GM19025 (cell line): ENCODE data around the gene DOCK4.

Experiments
- ATAC-seq: cut with Tn5 transposase; IDR thresholded peaks from one replicate; pipeline ENCODE4 v1.9.1; 2021; ENCODE audit warnings: mild to moderate bottlenecking, low read depth, moderate library complexity; ENCODE audit not compliant: unreplicated experiment

DOCK4 gene

DNA sequence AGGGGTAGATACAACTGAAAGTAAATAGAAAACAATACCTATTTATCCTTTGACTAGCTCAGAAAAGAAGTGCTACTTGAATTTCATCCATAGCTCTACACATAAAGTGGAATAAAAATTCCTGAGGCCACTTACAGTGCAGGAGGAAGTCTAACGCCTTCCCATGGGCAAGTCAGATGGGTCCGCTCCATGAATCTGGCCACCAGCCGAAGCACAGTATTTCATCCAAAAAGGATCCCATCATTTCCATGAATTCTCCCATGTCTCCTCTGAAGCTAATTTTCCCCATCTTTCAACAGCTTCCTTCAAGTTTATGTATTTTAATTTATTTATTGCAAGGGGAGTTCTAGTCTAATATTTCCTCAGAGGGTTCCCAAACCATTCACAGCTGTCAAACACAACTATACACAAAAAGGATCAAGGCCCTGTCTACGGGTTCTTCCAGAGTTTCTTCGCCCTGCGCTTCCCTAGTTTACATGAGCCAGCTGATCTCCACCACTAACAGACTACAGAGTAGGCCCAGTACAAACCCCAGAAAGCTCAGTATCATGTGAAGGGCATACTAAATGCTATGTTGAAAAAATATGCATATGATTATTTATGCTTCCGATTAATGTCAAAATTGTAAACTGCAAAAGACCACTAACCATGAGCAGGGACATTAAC lies 184.7 kb downstream of the DOCK4 start:
- no peak for ATAC-seq

DNA sequence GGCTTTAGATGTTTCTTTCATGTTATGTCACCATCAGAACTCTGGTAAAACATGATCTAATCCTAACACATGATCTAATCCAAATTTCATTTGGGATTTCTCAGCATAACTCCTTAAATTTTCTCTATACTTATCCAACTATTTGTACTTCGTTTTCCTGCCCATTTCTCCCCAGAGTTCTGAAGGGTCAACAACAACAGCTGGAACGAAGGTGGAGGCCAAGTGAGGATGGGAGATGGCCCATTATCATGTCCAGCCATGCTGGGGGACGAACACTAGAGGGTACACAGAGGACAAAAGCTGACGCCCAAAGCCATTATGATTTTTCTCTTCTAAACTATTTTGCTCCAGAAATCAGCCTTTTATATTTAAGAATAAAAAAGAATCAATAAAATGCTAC lies 185.4 kb downstream of the DOCK4 start:
- no peak for ATAC-seq

DNA sequence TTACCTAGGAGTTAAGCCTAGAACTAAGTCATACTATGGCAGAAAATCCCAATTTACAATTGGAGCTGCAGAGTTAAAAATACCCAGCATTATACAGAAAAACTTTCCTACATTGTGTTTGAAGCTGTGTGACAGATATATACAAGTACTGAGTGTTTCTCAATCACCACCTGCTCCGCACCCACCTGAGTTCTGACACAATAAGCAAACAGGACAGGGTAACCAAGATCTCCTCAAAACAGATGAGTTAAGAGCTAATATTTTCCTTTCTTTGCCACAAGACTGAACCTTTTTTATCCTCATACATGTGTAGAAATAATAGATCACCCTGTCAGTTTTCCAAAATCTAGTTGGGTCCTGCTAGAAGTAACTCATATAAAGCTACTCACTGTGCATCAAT lies 186.3 kb downstream of the DOCK4 start:
- ATAC-seq: no peak

DNA sequence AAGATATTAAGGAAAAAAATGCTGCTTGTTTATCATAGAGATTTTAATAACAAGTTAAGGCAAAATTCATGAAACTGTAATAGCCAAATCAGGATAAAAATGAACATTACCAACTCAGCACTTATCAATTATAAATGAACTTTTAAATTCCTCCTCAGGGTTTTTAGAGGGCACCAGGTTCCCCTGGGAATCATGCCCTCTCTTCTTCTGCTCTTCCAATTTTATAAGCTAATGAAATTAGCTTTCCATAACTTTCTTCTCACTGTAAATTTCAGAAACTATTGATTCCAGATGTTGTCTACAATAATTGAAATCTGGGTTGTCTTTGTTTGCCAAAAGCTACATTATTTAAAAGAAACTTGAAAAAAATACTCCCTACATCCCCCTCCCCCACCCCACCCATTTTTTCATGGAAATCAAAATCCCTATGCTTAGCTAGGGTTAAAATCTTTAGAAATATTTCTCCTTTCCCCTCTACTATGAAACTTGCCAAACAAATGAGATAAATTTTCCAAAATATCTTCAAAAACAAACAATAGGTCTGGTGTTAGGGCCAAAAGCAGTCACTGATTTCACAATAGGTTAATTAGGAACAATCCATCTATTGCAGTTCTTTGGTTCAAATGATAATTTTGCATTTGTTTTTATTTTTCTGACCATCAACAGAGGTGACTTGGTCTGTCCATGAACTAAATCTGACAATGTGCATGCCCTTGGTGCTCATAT lies 187.7 kb downstream of the DOCK4 start:
- ATAC-seq: no peak

DNA sequence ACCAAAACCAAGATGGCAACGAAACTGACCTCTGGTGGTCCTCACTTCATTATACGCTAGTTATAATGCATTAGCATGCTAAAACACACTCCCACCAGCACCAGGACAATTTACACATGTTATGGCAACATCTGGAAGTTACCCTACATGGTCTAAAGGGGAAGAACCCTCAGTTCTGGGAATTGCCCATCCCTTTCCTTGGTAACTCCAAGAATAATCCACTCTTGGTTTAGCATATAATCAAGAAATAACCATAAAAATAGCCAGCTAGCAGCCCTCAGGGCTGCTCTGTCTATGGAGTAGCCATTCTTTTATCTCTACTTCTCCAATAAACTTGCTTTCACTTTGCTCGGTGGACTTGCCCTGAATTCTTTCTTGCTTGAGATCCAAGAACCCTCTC lies 191.1 kb downstream of the DOCK4 start:
- ATAC-seq: no peak

DNA sequence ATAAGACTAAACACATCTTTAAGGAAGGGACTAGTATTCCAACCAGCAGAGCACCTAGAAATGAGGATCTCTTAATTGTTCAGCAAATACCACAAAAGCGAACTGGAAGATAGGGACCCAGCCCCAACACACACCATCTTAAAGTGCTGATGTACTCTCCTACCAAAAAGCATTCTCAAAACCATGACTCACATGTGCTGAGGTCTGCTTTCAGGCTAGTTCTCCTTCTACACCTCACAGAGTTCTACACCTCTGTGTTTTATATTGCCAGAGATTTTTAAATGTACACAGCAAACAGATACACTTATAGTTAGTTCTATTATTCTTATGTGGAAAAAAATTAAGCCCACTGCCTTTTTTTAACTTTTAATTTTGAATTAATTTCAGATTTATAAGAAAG lies 191.9 kb downstream of the DOCK4 start:
- ATAC-seq: no peak

- ATAC-seq: no peak
These were observed 192.9 kb downstream of the DOCK4 start for GRCh38 chr7:112013274-112013673.

DNA sequence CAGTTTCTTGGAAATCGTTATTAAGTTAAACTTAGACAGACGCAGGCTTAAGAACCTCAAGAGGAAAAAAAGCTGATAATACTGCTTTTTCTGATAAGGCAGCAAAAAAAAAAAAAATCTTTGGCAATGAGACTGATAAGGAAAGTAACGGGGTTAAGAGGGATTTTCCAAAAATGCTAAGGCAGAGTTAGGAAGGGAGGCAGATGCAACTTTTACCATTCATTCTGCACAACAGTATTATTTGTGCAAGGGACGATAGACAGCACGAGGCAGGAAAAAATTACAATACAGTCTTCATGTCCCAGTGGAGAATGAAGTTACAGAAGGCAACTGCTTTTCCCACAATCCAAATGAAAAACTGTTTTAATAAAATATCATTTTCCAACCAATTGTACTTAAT lies 194.0 kb downstream of the DOCK4 start:
- no peak for ATAC-seq

DNA sequence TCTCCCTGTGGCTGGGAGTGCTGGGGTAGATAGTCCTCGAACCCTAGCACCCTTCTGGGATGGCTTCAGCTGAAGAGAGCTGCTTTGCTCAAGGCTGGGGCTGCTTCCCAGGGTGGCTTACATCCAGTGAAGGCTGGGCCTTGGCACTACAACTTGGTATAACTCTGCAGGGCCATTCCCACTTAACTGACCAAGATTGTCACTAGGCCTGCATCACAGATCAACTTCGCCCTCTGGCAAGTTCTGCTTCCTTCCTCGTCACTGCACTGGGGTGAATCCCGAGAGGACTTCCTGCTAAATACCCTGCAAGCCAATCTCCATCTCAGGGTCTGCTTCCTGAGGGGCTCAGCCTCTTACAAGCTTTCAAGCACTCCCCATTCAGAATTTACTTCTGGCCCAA lies 195.2 kb downstream of the DOCK4 start:
- no peak for ATAC-seq

- no peak for ATAC-seq
These were observed 196.1 kb downstream of the DOCK4 start for GRCh38 chr7:112010109-112010508.

DNA sequence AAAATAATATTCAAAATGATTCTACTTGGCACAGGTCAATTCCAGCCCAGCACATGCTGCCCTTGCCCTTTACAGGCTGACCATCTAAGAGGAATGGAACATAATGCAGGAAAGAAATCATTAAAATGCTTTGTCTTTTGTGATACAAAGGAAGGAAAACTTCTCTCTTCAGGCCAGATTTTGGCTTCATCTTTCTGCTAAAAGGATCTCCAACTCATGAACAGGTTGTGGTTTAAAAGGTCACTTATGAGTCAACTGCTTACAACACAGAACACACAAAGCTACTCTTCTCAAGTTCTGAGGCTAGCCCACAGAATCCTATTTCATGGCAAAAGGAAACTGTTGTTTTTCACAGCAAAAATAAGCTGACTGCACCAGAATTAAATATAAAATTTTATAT lies 197.1 kb downstream of the DOCK4 start:
- no peak for ATAC-seq

- no peak for ATAC-seq
These were observed 199.0 kb downstream of the DOCK4 start for GRCh38 chr7:112007185-112007584.

DNA sequence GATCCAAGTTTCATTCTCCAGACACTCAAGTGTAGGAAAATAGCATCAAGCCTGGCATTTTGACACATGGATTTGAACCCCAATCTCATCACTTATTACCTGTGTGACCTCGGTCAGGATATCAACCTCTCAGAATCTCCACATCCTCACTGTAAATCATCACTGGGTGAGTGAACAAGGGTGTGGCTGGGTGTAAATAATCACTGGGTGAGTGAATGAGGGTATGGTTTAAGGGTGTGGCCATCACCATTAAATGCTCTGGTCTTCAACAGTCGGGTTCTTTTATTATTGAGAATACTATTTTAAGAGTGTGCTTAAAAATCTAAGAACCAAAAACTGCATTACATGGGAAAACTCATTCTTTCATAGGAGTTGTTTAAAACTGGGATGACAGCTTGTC lies 200.1 kb downstream of the DOCK4 start:
- no peak for ATAC-seq

DNA sequence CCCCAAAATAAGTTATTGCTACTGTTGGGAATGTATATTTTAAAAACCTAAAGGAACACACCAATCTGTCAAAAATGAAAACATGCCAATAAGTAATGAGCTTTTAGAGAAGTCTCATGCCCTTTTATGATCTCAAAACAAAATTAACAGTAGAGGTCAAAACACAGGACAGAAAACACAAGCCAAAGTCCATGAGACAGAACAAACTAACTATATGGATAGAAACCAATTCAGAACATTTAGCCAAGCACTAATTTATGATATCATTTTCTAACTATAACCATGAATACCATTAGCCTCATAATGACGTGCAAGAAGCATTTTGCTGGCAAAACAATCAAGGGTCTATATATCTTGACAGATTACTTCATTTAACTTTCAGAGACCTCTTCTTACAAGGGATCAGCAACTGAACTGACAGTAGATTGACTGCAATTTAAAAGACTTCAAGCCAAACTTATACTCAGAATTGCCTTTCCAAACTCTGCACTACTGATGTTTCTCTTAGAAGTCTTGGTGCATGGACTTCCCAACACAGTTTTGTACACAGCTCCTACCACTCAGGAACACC lies 200.9 kb downstream of the DOCK4 start:
- no peak for ATAC-seq

- no peak for ATAC-seq
These were observed 204.9 kb downstream of the DOCK4 start for GRCh38 chr7:112001091-112001826.

DNA sequence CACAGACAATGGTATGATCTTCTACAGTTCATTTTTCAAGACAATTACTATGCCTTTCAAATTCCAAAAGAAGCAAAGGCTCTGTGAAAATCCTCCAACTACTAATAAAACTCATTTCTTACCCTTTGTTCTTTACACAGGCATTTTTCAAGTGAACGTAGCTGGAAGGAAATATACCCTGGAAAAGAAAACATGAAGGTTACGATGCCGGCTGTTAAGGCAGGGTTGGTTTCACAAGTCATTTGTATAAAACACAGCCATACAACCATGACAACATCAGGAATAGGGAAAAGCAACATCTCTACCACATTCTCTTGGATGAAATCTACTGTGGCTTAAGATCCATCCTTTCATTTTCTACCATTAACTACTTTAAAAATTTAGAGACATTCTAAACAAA lies 207.9 kb downstream of the DOCK4 start:
- no peak for ATAC-seq

DNA sequence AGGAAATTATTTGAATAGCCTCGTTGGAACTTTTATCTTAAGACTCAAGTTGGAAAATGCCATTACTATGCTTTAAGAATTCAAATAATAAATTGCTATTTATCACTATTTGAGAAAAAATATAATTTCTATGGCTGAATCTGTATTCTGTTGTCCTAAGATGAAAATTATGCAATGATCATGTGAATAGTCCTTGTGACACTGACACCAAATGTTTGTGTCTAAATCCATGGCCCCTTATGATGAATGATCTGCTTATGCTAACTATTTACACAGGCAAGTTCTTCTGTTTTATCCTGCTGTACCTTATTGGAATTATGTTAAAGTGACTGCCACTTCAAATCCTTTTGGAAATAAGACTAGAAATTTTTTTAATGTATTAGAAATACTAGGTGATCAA lies 208.7 kb downstream of the DOCK4 start:
- ATAC-seq: no peak

DNA sequence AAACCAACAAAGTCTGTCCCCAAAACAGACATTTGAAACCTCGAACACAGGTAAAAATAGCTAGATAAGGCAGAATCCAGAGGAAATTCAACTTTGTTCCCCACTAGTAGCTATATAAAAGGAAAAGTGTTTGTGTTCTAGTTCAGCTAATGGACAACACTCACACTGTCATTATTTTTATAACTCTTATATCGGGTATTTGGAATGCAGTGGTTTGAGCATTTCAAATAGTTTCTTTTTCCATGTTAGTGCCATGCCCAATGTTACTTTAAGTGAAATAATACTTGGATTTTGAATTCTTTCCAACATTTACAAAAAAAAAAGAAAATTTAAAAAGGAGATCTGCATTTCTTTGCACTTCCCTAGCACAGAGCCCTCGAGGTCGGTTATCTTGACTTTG lies 213.6 kb downstream of the DOCK4 start:
- ATAC-seq: no peak

DNA sequence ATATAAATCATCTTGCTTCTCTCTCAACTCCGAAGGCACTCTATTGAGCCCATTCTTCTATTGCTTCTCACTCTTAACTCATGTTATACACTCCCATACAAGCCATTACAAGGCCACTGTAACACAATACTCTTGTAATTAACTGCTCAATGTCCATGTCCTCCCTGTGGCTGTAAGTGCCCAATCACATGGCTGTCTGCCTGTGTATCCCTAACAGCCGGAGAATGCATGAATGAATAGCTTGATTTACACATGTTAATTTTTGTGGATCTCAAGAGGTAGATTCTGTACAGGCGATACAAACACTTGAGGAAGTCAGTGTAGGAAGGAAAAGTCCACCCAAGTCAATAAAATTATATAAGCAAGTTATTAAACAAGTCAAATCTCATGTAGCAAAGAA lies 215.6 kb downstream of the DOCK4 start:
- ATAC-seq: no peak

GRCh38 chr7:111987886-111988285 lies 218.3 kb downstream of the DOCK4 start:
- ATAC-seq: no peak

- ATAC-seq: no peak
These were observed 218.9 kb downstream of the DOCK4 start for GRCh38 chr7:111987115-111987826.
